ENCODE measurements around the gene RNF223. TPM values are rescaled to one million over a fixed set of nuclear protein-coding genes. Genes with fewer than 3 reads are reported as not detected.

The RNF223 gene
- total RNA-seq, 1 donor from 2014 or later, result not detected

- H3K27ac Mint-ChIP-seq (ENCODE audit: unreplicated experiment), result no peak overlapping the region
- peaks cover 4% of the 10 kb centered on the region for H3K27me3 Mint-ChIP-seq (ENCODE audit: unreplicated experiment)
- peak overlapping the region; percentile 59 for H3K4me3 Mint-ChIP-seq (ENCODE audit: unreplicated experiment)
Observed at GRCh38 chr1:1117469-1117831, 43.3 kb upstream of the RNF223 start.

GRCh38 chr1:1116701-1117468 lies 42.8 kb upstream of the RNF223 start:
- no peak for TF ChIP-seq CTCF (IDR thresholded peaks at IDR 0.05)
- H3K9me3 Mint-ChIP-seq (ENCODE audit: unreplicated experiment), result no peaks in the 10 kb centered on the region
- peaks cover 10% of the 10 kb centered on the region for H3K4me1 Mint-ChIP-seq (ENCODE audit: unreplicated experiment)
- H3K36me3 Mint-ChIP-seq (ENCODE audit: unreplicated experiment), result peaks cover 4% of the 10 kb centered on the region
- peaks cover 4% of the 10 kb centered on the region for H3K27me3 Mint-ChIP-seq (ENCODE audit: unreplicated experiment)
- H3K4me3 Mint-ChIP-seq (ENCODE audit: unreplicated experiment), result peak overlapping the region; percentile 52
- no peak overlapping the region for H3K27ac Mint-ChIP-seq (ENCODE audit: unreplicated experiment)
- no peak for DNase-seq (ENCODE audit: extremely low spot score, unreplicated experiment)

More at GRCh38 chr1:1117469-1117831, 43.3 kb upstream of the RNF223 start:
- no peak for DNase-seq (ENCODE audit: extremely low spot score, unreplicated experiment)
- Mint-ChIP-seq H3K4me1 (ENCODE audit: unreplicated experiment) (peaks cover 10% of the 10 kb centered on the region), H3K36me3 (ENCODE audit: unreplicated experiment) (peaks cover 4% of the 10 kb centered on the region), H3K9me3 (ENCODE audit: unreplicated experiment) (no peaks in the 10 kb centered on the region)
- no peak for TF ChIP-seq CTCF (IDR thresholded peaks at IDR 0.05)

- H3K4me1 Mint-ChIP-seq (ENCODE audit: unreplicated experiment), result peaks cover 10% of the 10 kb centered on the region
- peak within 1 kb of the TSS; percentile 64 for H3K27ac Mint-ChIP-seq (ENCODE audit: unreplicated experiment)
- TF ChIP-seq CTCF (IDR thresholded peaks at IDR 0.05), result no peak
- H3K9me3 Mint-ChIP-seq (ENCODE audit: unreplicated experiment), result no peaks in the 10 kb centered on the region
- H3K27me3 Mint-ChIP-seq (ENCODE audit: unreplicated experiment), result peaks cover 4% of the 10 kb centered on the region
- H3K36me3 Mint-ChIP-seq (ENCODE audit: unreplicated experiment), result peaks cover 4% of the 10 kb centered on the region
- peak; percentile 100 for DNase-seq (ENCODE audit: extremely low spot score, unreplicated experiment)
- peak within 1 kb of the TSS; percentile 81 for H3K4me3 Mint-ChIP-seq (ENCODE audit: unreplicated experiment)
Observed at GRCh38 chr1:1115786-1116700, 41.9 kb upstream of the RNF223 start, which contains the start of gene C1orf159. TSS of gene C1orf159 (minus strand) at chr1:1116089. CDS start at chr1:1091543, 24,546 bp downstream.

GRCh38 chr1:1115136-1115785 lies 41.2 kb upstream of the RNF223 start:
- Mint-ChIP-seq H3K4me3 (ENCODE audit: unreplicated experiment) (peak overlapping the region; percentile 74), H3K27me3 (ENCODE audit: unreplicated experiment) (peaks cover 4% of the 10 kb centered on the region), H3K36me3 (ENCODE audit: unreplicated experiment) (peaks cover 4% of the 10 kb centered on the region), H3K4me1 (ENCODE audit: unreplicated experiment) (peaks cover 10% of the 10 kb centered on the region), H3K9me3 (ENCODE audit: unreplicated experiment) (no peaks in the 10 kb centered on the region), H3K27ac (ENCODE audit: unreplicated experiment) (peak overlapping the region; percentile 59)
- no peak for DNase-seq (ENCODE audit: extremely low spot score, unreplicated experiment)
- no peak for TF ChIP-seq CTCF (IDR thresholded peaks at IDR 0.05)

All from osteocyte (in vitro differentiated cells).